Measurements from ENCODE around the gene PARM1.

The PARM1 gene, protein sequence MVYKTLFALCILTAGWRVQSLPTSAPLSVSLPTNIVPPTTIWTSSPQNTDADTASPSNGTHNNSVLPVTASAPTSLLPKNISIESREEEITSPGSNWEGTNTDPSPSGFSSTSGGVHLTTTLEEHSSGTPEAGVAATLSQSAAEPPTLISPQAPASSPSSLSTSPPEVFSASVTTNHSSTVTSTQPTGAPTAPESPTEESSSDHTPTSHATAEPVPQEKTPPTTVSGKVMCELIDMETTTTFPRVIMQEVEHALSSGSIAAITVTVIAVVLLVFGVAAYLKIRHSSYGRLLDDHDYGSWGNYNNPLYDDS

GRCh38 chr4:74932832-74933561 lies at the start of gene PARM1:
PARM1 (plus strand) TSS chr4:74933116; CDS start chr4:74933328, 212 bp downstream.
- no peak for DNase-seq (ENCODE audit: low read depth in 2 of 2, low spot score in 1 of 2)

DNA sequence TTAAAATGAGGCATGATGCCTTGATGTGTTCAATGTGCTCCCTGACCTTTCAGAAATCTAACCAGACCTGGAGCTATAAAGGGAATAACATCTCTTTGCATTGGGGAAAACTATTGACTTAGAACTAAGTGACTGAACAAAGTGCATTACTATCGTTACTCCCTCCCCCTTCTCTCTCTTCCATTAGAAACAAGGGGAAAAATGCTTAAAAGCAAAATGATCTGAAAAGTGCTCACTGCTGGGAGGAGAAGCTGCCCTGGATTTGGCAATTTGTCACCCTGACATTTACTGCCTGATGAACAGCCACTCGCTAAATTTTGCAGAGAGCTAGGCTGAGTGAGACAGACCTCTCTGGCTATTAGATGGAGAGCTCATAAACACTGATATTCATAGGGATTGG lies 48.6 kb upstream of the PARM1 start:
- DNase-seq (ENCODE audit: low read depth in 2 of 2, low spot score in 1 of 2): no peak

DNA sequence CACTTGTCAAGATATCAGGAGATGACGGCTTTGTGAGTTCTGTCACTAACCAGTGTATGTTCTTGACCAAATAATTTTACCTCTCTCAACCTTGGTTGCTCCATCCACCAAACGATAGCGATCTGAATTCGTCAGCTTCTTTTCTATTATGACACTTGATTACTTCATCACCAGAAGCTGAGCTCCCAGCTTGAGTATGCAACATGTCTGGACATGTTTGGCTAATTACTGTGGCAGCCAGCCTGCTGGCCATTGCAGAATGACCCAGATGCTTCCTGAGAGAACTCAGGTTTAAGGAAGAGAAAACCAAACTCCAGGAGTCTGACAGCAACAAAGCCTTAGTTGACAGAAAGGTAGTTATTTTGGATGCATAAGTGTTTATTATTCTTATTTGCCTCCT lies 46.4 kb upstream of the PARM1 start:
- DNase-seq (ENCODE audit: low read depth in 2 of 2, low spot score in 1 of 2): no peak

GRCh38 chr4:74890341-74890740 lies 42.6 kb upstream of the PARM1 start:
- DNase-seq (ENCODE audit: low read depth in 2 of 2, low spot score in 1 of 2): no peak

GRCh38 chr4:74891037-74891436 lies 41.9 kb upstream of the PARM1 start:
- DNase-seq (ENCODE audit: low read depth in 2 of 2, low spot score in 1 of 2): no peak

- DNase-seq (ENCODE audit: low read depth in 2 of 2, low spot score in 1 of 2): no peak
Observed at GRCh38 chr4:74893171-74893570, 39.7 kb upstream of the PARM1 start.

DNA sequence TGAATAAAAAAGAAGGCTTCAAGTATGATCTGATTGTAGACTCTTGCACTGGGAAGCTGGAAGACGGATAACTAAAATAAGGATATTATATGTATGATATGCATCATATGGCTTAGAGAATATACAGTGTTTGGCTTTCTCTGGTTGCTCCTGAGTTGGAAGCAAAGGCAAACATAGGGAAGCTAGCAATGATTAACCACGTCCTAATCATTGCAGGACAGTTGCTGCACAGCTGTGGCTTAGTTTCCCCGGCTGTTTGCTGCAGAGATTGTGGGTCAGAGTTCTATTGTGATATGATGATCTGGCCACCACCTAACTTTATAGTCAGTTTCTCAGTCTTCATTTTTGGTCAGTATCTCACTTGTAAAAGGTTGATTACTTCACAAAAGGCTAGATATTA lies 36.3 kb upstream of the PARM1 start:
- DNase-seq (ENCODE audit: low read depth in 2 of 2, low spot score in 1 of 2): no peak

- no peak for DNase-seq (ENCODE audit: low read depth in 2 of 2, low spot score in 1 of 2)
Observed at GRCh38 chr4:74897386-74897785, 35.5 kb upstream of the PARM1 start.

GRCh38 chr4:74900862-74901261 lies 32.1 kb upstream of the PARM1 start:
- DNase-seq (ENCODE audit: low read depth in 2 of 2, low spot score in 1 of 2): no peak

GRCh38 chr4:74904509-74905065 lies 28.3 kb upstream of the PARM1 start:
- no peak for DNase-seq (ENCODE audit: low read depth in 2 of 2, low spot score in 1 of 2)

DNA sequence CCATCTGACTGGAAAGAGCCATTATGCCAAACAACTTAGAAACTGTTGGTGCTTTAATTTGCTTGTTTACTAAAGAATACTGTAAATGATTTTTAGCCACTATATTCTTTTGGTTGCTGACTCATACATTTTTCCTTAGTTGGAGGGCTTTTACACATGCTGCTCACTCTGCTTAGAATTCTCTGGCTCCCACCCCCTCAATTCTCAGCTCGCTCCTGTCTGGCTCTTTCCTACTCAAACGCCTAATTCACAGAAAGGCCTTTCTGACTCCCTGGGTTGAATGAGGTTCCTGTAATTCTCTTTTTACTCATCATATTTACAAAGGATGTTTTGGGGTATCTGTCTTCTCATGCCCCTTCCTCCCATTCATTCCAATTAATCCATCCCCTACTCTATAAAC lies 26.1 kb upstream of the PARM1 start:
- DNase-seq (ENCODE audit: low read depth in 2 of 2, low spot score in 1 of 2): no peak

DNA sequence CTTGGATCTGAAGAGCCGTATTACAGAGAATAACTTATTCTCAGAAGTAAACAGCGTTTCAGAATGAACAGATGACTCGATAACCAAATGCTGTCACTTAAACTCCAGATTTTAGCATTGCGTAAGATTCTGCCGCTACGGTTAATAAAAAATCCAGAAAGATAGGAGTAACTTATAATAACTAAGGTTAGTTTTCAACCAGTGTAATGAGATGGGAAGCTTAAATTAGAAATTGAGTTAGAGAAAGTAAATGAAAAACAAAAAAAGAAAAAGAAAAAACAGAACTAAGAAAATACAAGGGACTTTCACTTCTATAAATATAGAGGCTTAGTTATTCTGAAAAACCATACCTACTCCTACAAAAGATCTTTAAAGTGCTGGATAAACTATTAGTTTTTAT lies 13.1 kb upstream of the PARM1 start:
- DNase-seq (ENCODE audit: low read depth in 2 of 2, low spot score in 1 of 2): no peak

DNA sequence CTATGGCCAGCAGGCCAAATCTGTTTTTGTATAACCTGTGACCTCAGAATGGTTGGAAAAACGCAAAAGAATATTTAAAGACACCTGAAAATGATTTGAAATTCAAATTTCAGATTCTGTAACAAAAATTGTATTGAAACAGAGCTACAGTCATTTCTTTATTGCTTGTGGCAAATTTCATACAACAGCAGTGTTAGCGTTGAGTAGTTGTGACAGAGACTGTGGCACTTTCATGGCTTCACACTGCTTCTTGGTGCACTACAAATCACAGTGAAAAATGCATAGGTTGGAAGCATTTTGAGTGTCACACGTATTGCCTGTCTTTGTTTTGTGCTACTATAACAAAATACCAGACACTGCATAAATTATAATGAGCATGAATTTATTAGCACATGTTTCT lies 12.2 kb upstream of the PARM1 start:
- no peak for DNase-seq (ENCODE audit: low read depth in 2 of 2, low spot score in 1 of 2)

GRCh38 chr4:74921490-74921889 lies 11.4 kb upstream of the PARM1 start:
- no peak for DNase-seq (ENCODE audit: low read depth in 2 of 2, low spot score in 1 of 2)

- no peak for DNase-seq (ENCODE audit: low read depth in 2 of 2, low spot score in 1 of 2)
Observed at GRCh38 chr4:74926007-74926406, 6.9 kb upstream of the PARM1 start.

DNA sequence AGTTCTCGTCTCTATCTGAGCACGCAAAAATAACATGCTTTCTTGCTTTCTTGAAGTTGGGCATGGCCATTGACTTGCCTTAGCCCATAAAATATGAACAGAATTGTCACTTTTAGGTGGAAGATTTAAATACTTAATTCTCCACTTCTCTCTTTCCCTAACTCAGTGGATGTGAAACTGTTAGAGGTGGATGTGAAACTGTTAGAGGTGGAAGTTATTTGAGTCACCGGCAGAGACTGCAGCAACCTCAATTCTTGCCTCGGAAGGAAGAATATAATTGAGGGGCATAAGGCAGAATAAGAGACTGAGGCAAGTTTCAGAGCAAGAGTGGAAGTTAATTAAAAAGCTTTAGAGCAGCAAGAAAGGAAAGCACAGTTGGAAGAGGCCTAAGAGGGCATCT lies 2.8 kb upstream of the PARM1 start:
- no peak for DNase-seq (ENCODE audit: low read depth in 2 of 2, low spot score in 1 of 2)

DNA sequence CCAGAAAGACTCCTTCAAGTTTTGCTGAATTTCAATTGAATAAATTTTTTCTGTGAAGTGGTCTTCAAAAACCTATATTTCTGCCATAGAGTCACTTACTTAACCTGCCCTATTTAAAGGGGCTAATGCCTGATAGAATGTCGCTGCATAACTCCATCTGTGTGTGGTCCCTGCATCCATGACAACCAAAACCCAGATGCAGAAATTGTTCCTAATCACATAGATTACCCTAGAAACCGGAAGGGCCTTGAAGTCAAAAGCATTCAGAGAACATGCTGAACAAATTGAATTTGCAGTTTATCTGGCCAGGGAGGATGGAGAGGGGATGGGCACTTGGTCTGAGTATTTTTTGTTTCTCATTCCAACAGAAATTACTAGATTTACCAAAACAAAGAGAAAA lies 1.5 kb upstream of the PARM1 start:
- no peak for DNase-seq (ENCODE audit: low read depth in 2 of 2, low spot score in 1 of 2)

GRCh38 chr4:74932010-74932409 lies 906 bp upstream of the PARM1 start:
- no peak for DNase-seq (ENCODE audit: low read depth in 2 of 2, low spot score in 1 of 2)

DNA sequence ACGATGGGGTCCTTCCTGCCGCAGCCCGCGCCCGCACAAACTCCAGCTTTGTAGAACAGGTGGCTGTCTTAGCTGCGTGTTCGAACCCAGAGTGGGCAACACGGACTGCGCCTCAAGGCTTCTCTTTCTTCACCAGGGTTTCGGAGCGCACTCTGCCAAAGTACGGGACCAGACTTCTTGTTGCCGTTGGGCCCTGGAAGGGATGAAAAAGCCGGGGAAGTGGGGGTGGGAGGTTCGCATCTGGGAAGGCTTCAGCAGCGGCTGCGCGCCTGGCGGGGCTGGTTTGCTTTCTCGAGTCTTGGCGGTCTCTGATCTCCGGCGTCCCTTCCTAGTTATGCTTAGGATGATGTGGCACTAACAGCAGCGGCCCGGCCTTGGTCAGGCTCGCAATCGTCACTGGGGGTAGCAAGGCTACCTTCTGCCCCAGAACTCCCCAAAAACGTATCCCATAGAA lies 673 bp downstream of the PARM1 start:
- no peak for DNase-seq (ENCODE audit: low read depth in 2 of 2, low spot score in 1 of 2)

GRCh38 chr4:74934016-74934831 lies 1.3 kb downstream of the PARM1 start:
- DNase-seq (ENCODE audit: low read depth in 2 of 2, low spot score in 1 of 2): no peak

- no peak for DNase-seq (ENCODE audit: low read depth in 2 of 2, low spot score in 1 of 2)
Observed at GRCh38 chr4:74934888-74935287, 2.0 kb downstream of the PARM1 start.

GRCh38 chr4:74941123-74941522 lies 8.2 kb downstream of the PARM1 start:
- DNase-seq (ENCODE audit: low read depth in 2 of 2, low spot score in 1 of 2): no peak

All from stimulated activated CD8-positive, alpha-beta memory T cell treated with anti-CD3 and anti-CD28 coated beads, Interleukin-4, amount 100 ng/mL, for 4 hours (primary cell).